ENCODE results near the gene KCTD15.
A peak's percentile ranks its signal among the peaks of the same experiment; 100 is the strongest.

KCTD15 gene

GRCh38 chr19:33796164-33796875 lies at the start of gene KCTD15:
TSS of gene KCTD15 (plus strand) at chr19:33796870. CDS start at chr19:33800455, 3,585 bp downstream.
- peak; percentile 74 for DNase-seq

- no peak for DNase-seq
Measured at GRCh38 chr19:33747273-33747672, 49.4 kb upstream of the KCTD15 start.

GRCh38 chr19:33748231-33748630 lies 48.4 kb upstream of the KCTD15 start:
- DNase-seq, result no peak

- no peak for DNase-seq
Measured at GRCh38 chr19:33749016-33749415, 47.7 kb upstream of the KCTD15 start.

- no peak for DNase-seq
Measured at GRCh38 chr19:33749619-33750175, 47.0 kb upstream of the KCTD15 start.

GRCh38 chr19:33750587-33751435 lies 45.9 kb upstream of the KCTD15 start:
- DNase-seq, result no peak

GRCh38 chr19:33751436-33751770 lies 45.3 kb upstream of the KCTD15 start:
- no peak for DNase-seq

GRCh38 chr19:33752018-33752800 lies 44.5 kb upstream of the KCTD15 start:
- no peak for DNase-seq

GRCh38 chr19:33752945-33753344 lies 43.7 kb upstream of the KCTD15 start:
- DNase-seq, result no peak

- no peak for DNase-seq
Measured at GRCh38 chr19:33754361-33754760, 42.3 kb upstream of the KCTD15 start.

- no peak for DNase-seq
Measured at GRCh38 chr19:33755099-33756035, 41.3 kb upstream of the KCTD15 start.

GRCh38 chr19:33756177-33756576 lies 40.5 kb upstream of the KCTD15 start:
- no peak for DNase-seq

- DNase-seq, result no peak
Measured at GRCh38 chr19:33758541-33759013, 38.1 kb upstream of the KCTD15 start.

- no peak for DNase-seq
Measured at GRCh38 chr19:33759356-33759755, 37.3 kb upstream of the KCTD15 start.

- no peak for DNase-seq
Measured at GRCh38 chr19:33763633-33764371, 32.9 kb upstream of the KCTD15 start.

- DNase-seq, result no peak
Measured at GRCh38 chr19:33766623-33767022, 30.0 kb upstream of the KCTD15 start.

- peak; percentile 36 for DNase-seq
Measured at GRCh38 chr19:33767898-33768413, 28.7 kb upstream of the KCTD15 start.

- no peak for DNase-seq
Measured at GRCh38 chr19:33769208-33769607, 27.5 kb upstream of the KCTD15 start.

GRCh38 chr19:33770107-33770506 lies 26.6 kb upstream of the KCTD15 start:
- DNase-seq, result no peak

- DNase-seq, result peak; percentile 54
Measured at GRCh38 chr19:33771384-33772101, 25.1 kb upstream of the KCTD15 start.
